ENCODE results near the gene CDH4.

CDH4 gene

DNA sequence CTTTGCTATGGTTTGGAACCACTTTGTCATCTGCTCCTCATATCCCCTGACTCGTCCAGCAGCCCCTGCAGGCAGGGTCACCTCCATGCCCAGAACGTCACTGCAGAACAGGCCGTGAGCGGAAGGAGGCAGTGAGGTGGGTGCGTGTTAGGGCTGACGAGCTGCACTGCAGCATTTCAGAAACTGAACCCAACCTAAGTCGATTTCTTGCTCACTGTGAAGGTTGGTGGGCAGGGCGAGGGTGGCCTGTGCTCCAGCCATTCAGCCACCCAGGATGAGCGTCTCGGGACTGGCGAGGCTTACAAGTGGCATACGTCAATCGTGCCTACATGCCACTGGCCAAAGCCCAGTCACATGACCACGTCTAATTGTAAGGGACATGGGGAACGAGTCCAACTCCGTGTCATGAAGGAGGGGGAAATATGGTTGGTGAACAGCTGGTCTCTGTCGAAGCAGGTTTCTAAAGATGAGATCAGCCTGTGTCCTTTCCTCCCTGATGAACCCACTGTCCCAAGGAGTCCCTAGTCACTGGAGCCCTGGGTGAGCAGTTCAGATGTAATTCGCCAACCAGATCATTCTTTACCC, 524.5 kb downstream of the CDH4 start:
- FAIRE-seq (no peak), DNase-seq (ENCODE audit: low spot score) (no peak)

DNA sequence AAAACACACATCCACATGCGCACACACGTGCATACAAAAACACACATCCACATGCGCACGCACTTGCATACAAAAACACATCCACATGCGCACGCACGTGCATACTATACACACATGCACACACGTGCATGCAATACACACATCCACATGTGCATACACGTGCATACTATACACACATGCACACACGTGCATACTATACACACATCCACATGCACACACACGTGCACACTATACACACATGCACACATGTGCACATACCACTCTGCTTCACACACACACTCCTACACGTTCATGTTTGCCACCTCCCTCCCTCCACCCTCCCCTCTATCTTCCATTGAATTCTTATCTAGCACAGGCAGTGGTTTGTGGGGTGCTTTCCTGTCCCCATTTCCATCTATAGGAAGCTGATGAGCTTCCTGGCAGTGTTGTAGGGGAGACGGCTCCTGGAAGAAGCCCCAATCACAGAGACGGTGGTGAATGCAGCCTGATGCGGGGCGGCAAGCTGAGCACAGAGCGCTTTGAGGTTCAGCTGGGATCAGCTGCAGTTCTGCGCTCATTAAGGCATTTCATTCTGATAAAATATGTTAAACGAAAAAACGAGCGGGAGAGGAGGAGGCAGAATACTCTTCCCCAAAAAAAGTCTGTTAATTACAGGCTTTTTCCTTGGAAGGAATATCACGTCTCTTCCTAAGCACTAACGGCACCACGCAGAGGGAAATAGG, 525.9 kb downstream of the CDH4 start:
- FAIRE-seq (no peak), DNase-seq (ENCODE audit: low spot score) (no peak)

DNA sequence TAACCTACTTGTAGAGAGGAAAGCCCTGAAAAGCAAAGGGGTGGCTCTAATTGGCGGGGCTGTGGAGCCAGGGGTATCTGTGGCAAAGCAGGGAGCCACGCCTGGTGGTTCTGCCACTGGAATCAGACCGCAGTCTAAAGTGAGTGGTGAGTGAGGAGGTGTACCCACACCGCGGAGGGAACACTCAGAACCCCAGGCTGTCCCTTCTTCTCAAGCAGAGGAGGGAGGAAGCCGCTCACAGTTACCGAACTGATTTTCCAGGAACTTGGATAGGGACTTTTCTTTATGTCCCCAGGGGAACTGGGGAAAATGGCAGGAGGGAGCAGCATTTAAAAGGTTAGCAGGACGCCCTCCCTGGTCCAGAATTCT, 526.4 kb downstream of the CDH4 start:
- FAIRE-seq (no peak), DNase-seq (ENCODE audit: low spot score) (no peak)

DNA sequence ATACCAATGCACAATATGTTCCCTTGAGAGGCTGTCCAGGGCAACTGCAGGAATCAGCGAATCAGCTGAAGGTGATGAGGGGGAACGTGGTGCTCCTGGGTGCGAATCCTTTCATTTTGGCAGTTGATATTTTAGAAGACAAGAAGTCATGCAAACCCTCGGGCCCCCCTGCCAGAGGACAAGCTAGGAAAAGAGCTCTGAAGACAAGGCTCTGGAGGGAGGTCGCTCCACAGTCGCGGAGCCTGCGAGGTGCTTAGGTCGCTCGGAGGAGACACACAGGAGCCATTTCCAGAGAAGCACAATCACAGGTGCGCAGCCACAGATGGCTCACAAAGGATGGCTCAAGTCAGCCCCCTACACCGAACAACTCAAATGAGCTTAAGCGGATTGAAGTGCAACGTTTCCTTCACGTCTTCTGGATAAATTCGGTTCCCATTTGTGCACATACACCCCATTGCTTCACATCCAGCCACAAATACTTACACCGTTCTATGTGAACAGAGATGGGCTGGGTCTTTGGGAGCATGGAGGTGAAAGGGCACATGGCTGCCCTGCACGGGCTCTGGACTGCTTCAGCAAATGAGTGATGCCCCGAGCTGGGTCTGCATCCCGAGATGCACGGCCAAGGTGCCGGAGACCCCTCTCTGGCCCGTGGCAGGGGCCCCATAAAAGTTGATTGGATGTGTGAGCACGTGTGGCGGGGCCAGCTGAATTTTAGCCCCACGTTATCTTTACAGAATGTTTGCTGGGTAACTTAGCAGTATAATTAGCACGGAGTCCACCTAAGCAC, 527.3 kb downstream of the CDH4 start:
- DNase-seq (ENCODE audit: low spot score) (no peak), FAIRE-seq (no peak)

DNA sequence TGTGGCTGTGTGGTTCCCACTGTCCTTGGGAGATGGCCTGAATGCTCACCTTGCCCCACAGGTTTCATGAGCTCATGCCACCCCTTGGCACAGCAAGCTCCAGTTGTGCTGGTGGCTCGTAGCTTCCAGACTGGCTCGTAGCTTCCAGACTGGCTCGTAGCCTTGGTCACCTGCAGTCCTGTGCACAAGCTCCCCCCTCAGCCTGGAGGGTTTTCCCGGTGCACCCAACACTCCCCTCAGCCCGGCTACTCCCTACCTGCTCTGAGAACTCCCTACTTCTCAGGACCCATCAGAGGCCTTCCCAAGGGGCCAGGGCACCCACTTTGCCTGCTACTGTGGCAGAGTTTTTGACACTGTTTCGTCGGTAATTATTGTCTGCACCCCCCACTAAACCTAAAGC, 528.0 kb downstream of the CDH4 start:
- DNase-seq (ENCODE audit: low spot score) (no peak), FAIRE-seq (no peak)

DNA sequence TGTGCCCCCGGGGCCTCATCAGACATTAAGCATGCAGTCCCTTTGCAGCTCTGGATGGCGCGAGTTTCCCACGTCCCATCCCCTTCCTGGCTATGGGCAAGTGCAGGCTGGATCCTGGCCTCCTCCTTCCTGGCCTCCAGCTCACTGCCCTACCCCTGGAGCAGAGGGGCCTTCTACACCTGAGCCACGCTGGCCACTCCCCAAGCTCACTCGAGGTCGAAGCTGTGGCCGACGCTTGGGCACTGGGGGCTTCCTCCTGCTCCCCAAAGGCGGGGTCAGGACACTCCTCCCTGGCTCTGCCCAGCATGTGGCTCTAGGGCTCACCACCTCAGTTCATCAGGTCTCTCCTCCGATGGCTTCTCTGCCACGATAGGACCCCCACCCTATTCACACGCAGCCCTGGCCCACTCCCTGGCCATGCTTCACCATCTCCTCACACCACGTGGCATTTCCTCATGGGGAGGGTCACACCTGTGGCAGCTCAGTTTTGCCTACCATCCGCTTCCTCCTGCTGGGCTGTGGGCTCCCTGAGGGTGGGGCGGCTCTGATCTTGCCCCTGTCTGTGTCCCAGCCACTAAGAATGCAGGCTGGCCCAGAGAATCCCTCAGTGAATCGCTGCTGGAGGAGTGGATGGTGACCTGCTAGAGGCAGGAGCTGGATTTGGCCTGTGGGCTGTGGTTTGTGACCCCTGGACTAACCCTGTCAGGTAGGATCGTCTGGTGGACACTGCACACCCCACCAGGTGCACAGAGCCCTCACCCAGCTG, 532.9 kb downstream of the CDH4 start:
- FAIRE-seq (no peak), DNase-seq (ENCODE audit: low spot score) (no peak)

DNA sequence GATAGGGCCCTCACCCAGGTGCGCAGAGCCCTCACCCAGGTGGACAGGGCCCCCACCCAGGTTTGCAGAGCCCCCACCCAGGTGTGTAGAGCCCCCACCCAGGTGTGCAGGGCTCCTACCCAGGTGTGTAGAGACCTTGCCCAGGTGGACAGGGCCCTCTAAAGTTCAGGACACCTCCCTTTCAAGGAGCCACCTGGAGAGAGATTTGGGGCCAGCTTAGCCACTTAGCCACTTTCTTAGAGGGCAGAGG, 533.4 kb downstream of the CDH4 start:
- DNase-seq (ENCODE audit: low spot score) (no peak), FAIRE-seq (no peak)

DNA sequence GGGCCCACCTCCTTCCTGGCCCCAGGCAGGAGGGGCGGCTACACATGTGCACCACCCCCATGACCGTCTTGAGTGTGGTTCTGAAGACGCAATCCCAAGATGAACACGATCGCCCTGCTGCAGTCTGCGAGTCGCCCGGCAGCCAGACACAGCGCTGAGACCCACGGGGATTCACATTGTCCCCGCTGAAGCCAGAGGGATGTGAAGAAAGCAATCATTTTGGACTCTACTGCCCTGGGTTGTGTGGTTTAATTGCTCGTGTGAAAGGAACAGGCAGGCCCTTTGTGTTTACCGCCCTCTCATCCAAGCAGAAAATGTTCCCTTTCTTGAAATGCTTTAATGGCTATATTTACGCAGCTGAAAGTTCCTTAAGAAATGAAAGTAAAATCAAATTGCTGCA, 534.2 kb downstream of the CDH4 start:
- DNase-seq (ENCODE audit: low spot score) = no peak
- FAIRE-seq = no peak

DNA sequence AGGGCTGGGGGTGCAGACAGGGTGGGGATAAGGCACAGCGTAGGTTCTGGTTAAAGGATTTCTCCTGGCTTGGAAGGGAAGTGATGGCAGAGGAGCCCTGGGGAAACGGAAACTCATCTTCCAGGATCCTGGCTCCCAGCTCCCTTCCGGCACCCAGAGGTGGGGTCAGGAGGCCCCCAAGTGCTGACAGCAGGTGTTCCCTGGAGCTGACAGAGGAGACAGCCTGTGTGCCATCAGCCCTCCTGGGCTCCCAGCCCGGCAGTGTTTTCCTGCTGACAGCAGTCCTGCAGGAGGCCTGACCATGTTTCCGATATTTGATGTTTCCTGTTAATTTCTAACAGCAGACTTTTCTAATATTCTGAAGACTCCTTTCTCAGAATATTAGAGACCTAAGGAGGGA, 536.3 kb downstream of the CDH4 start:
- DNase-seq (ENCODE audit: low spot score) = no peak
- FAIRE-seq = no peak

DNA sequence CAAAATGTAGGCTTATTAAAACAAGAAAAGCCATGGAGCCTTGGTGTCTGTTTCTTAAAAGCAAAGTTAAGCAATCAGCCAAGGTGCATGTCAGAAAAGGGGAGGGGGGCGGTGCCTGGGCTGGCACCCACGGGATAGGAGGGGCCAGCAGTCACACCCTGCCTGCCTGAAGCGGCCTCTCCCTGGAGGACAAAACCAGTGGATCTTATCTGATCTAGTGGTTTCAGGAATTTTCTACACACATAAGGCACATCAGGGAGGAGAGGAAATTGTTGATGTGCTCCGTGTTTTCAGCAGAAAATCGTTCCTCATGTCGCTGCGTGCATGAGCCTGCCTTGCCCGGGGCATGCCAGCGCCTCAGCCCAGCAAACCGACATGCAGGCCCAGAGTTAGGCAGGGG, 537.3 kb downstream of the CDH4 start:
- DNase-seq (ENCODE audit: low spot score) (no peak), FAIRE-seq (no peak)

DNA sequence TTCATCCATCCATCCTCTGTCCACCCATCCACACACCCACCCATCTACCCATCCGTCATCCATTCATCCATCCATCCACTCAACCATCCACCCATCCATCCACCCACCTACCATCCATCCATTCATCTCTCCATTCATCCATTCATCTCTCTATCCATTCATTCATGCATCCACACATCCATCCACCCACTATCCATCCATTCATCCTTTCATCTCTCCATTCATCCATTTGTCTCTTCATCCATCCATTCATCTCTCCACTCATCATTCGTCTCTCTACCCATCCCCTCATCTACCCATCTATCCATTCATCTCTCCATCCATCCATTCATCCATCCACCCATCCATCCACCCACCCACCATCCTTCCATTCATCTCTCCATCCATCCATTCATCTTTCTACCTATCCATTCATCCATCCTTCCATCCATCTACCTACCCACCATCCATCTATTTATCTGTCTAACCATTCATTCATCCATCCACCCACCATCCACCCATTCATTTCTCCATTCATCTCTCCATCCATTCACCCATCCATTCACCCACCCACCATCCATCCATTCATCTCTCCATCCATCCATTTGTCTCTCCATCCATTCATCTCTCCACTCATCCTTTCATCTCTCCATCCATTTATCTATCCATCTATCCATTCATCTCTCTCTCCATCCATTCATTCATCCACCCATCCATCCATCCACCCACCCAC, 538.2 kb downstream of the CDH4 start:
- no peak for DNase-seq (ENCODE audit: low spot score)
- FAIRE-seq = no peak

DNA sequence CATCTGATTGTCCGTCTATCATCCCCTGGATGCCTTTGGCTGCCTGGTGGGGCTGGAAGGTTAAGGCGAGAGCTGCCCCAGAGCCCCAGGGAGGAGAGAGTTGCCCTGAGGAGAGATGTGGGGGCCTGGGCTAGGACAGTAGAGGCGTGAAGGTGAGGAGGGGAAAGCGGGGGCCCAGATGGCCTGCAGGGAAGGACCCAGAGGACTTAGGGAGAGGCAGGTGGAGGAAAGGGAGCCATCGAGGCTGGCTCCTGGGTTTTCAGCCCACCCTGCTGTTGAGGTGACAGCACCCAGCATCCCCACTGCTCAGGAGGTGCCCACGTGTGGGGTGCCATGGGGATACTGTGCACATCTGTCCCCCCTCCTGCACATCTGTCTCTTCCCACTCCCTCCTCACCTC, 539.9 kb downstream of the CDH4 start:
- DNase-seq (ENCODE audit: low spot score) (no peak), FAIRE-seq (no peak)

DNA sequence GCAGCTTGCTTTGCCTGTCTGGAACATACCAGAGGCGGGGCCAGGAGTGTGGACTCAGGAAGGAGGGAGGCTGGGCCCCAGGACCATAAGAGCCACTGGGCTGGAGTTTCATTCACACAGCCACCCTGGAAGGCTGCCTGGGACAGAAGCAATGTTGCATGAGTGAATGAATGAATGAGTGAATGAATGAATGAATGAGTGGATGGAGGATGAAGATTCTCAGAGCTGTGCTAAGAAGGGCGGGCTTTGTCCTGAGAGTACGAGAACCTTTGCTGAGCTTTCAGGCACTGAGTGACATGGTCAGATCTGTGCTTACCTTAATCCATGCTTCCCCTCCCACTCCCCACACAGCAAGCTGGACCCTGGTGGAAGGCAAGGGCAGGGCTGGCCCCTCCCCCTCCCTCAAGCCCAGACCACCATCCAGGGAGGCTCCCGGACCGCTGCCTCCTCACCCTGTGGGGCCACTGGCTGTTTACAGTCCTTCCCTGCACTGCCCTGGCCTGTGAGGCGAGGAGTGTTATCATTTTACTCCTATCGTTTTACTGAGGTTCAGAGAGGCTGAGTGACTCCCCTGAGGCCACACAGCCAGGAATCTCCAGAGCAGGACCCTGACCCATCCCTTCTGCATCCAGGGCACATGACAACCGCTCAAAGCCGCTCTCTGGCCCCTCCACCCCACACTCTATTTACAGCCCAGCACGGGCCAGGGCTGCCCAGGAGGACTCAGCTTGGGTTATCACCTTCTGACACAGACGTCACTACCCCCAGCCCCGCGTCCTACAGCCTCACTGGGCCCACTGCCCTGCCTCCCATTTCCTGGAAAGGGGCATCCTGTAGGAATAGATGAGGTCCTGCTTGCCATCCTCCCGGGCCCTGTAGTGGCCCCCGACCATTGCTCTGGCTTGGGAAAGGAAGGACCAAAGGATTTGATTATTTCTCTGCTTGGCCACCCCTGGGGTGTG, 543.9 kb downstream of the CDH4 start:
- DNase-seq (ENCODE audit: low spot score) = no peak
- FAIRE-seq = no peak

DNA sequence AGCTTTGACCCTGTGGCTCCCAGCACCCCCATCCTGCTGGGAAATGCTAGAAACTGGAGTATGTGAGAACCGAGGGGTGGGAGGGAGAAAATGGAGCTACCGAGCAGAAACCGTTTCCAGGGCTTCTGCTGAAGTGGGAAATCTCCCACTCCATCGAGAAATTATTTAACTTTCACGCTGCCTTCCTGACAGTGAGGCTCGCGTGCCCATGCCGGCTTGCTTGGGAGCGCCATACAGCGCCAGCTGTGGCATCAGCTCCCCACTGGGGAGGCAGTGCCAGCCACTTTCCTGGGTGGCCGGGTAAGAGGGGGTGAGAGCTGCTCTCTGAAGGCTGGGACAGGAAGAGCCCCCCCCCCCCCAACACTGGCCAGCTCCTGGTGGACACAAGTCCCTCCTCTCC, 544.7 kb downstream of the CDH4 start:
- no peak for DNase-seq (ENCODE audit: low spot score)
- no peak for FAIRE-seq

DNA sequence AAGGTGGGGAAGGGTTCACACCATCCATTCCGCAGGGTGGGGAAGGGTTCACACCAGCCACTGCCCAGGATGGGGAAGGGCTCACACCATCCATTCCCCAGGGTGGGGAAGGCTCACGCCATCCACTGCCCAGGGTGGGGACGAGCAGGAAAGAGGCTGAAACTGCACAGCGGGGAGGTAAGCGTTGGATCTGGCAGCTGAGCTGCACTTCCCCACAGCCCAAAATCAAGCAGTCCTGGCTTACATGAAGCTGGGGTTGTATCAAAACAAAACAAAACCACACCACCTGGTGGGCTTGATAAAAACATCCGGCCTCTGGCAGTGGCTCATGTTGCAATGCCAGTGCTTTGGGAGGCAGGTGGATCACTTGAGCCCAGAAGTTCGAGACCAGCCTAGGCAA, 545.1 kb downstream of the CDH4 start:
- DNase-seq (ENCODE audit: low spot score) (no peak), FAIRE-seq (no peak)

DNA sequence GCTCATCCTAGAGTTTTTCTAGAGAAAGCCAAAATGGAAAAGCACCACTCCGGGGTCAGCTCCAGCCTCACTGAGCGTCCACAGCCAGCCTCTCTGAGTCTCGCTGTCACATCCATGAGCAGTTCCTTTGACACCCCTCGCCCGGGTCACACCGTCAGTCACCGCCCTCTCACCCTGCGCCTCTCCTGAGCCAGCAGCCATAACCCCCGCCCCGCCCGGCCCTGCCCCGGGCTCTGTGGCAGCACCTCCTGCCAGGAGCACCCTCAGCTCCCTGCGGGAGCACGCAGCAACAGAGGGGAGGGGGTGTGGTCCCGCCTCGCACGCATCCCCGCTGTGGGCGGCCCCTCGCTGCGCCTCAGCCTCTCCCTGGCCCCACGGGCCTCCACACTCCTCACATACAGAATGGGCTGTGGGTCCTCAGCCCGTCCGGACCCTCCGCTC, 545.9 kb downstream of the CDH4 start:
- DNase-seq (ENCODE audit: low spot score) (no peak), FAIRE-seq (no peak)

DNA sequence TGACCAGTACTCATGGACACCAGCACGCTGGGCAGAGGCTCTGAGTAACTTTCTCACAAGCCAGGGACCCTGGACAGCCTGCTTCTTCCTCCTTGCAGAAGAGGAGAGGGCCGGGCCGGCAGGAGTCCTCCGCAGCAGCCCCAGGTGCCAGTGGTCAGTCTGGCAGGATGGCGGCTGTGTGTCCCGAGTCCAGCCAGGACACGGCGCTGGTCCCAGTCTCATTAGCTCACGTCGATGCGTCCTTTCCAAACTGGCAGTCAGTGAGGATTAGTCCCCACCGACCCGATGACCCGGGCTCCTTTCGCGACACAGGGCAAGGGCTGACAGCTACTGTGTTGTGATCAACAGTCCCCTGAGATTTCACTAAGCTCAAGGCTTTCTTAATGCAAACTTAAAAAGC, 546.6 kb downstream of the CDH4 start:
- DNase-seq (ENCODE audit: low spot score) (no peak), FAIRE-seq (no peak)

DNA sequence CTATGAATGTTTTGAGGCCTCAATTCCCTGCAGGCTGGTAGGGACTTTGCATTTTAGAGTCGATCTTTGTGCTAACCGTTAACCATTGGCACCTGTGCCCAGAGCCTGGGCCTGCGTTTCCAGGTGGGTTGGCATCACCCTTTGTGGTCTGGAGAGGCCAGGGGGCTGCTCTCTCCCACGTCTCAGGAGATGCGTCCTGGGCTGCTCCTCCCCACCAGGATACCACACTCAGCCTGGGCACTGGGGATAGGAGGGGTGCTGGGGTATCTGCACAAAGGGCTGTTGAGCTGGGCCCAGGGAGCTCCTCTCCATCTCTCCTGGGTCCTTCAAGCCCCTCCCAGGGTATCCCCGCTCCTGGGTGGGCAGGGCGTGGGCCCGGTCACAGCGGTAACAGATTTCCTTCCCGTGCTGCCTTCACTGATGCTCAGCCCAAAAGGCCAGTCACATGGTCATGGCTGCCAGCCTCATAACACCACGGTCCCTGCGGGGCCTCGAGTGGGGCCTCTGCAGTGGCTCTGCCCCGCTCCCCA, 547.4 kb downstream of the CDH4 start:
- DNase-seq (ENCODE audit: low spot score) (no peak), FAIRE-seq (no peak)

DNA sequence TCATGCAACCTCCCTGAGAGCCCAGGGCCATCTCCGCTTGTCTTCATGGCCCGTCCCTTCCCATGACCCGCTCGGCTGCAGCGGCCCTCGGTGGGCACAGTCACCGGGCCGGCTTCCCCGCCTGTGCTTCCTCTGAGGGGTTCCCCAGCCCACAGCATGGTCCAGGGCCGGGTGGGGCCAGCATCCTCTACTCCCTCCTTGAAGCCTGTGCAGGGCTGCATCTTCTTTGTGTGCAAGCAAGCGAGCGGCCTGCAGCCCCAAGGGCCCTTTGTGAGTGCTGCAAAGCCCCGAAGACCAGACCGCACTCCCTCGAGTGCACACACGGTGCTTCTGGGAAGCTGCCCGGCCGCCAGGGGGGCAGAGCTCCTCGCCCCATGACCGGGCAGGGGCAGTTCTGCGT, 547.9 kb downstream of the CDH4 start:
- FAIRE-seq (no peak), DNase-seq (ENCODE audit: low spot score) (no peak)

DNA sequence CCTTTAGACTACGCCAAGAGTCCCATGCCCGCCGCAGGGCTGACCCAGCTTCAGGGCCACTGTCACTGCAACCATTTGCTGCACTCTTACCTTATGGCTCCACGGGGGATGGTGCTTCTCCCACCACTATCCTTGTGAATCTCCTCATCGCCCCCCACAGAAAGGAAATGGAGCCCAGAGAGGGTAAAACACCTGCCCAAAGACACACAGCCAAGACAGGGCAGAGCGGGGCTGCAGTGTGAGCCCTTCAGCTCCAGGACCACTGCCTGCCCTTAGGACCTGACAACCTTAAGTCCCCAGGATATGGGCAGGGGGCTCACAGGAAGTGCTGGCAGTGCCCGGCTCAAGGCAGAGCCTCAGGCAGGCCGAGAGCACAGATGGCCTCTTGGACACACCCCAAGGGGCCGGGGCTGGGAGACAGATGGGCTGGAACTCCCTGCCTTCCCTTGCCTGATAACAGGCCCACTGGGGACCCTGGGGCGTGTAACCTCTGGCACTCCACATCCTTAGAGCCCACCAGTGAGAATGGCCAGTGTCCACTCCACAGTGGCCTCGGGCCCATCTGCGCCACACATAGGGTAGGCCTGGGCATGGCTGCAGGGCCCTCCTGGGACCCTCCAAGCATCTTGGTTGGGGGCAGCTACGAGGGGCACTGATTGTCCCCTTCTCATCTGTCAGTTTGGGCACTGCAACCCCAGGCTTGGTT, 548.5 kb downstream of the CDH4 start:
- no peak for FAIRE-seq
- DNase-seq (ENCODE audit: low spot score) = no peak
